GM23338 (cell line): ENCODE measurements around the gene VDAC1. TPM values are rescaled to one million over a fixed set of nuclear protein-coding genes. Genes with fewer than 3 reads are reported as not detected.

Experiments used
- ATAC-seq: fragments of 200-7000 bp; cut with Tn5 transposase; 3 replicates; pipeline ENCODE4 v1.9.1; 2020
- DNase-seq: peaks from one replicate; pipeline ENCODE4 v3.0.0-alpha.2; 2015; ENCODE audit warnings: low spot score
- H2AFZ ChIP-seq: fragments of 200-600 bp; sonication (generic); 2 replicates; pipeline ENCODE4 v1.8.0; 2016; ENCODE audit warnings: antibody characterized with exemption, mild to moderate bottlenecking, moderate library complexity
- H3F3A ChIP-seq: fragments of 200-600 bp; sonication (generic); replicated peaks from 2 replicates; pipeline ENCODE4 v1.8.0; 2017; ENCODE audit warnings: antibody characterized with exemption, mixed run types, low read depth
- H3K27ac ChIP-seq: fragments of 200-600 bp; sonication (generic); 2 replicates; pipeline ENCODE4 v1.6.1; 2016; ENCODE audit warnings: low read depth
- H3K27me3 ChIP-seq: fragments of 200-600 bp; sonication (generic); 2 replicates; pipeline ENCODE4 v1.8.0; 2016; ENCODE audit warnings: mild to moderate bottlenecking, mixed run types, moderate library complexity; ENCODE audit not compliant: insufficient read depth
- H3K36me3 ChIP-seq: fragments of 200-600 bp; sonication (generic); 2 replicates; pipeline ENCODE4 v1.8.0; 2016; ENCODE audit warnings: mild to moderate bottlenecking; ENCODE audit not compliant: insufficient read depth
- H3K4me1 ChIP-seq: fragments of 200-600 bp; sonication (generic); 2 replicates; pipeline ENCODE4 v1.8.0; 2016; ENCODE audit warnings: mild to moderate bottlenecking, moderate library complexity; ENCODE audit not compliant: insufficient read depth
- H3K4me2 ChIP-seq: fragments of 200-600 bp; sonication (generic); 2 replicates; pipeline ENCODE4 v1.7.1; 2017; ENCODE audit warnings: mixed run types
- H3K4me3 ChIP-seq: fragments of 200-600 bp; sonication (generic); 2 replicates; pipeline ENCODE4 v1.6.1; 2016; ENCODE audit warnings: mixed run types
- H3K79me2 ChIP-seq: fragments of 200-600 bp; sonication (generic); replicated peaks from 2 replicates; pipeline ENCODE4 v1.8.0; 2017; ENCODE audit warnings: mild to moderate bottlenecking; ENCODE audit not compliant: insufficient read depth
- H3K9me2 ChIP-seq: fragments of 200-600 bp; sonication (generic); 2 replicates; pipeline ENCODE4 v1.8.0; 2017; ENCODE audit not compliant: insufficient read depth
- H4K20me1 ChIP-seq: fragments of 200-600 bp; sonication (generic); replicated peaks from 2 replicates; pipeline ENCODE4 v1.8.0; 2017; ENCODE audit warnings: mild to moderate bottlenecking; ENCODE audit not compliant: insufficient read depth
- H3K27ac Mint-ChIP-seq: 2 replicates; pipeline ENCODE4 v1.8.0; 2020; ENCODE audit warnings: inconsistent platforms, mild to moderate bottlenecking, moderate library complexity, mixed read lengths
- H3K27me3 Mint-ChIP-seq: 3 replicates; pipeline ENCODE4 v1.8.0; 2022; ENCODE audit warnings: low read depth, mild to moderate bottlenecking, moderate library complexity, mixed read lengths, inconsistent platforms; ENCODE audit not compliant: insufficient read depth, poor library complexity
- H3K36me3 Mint-ChIP-seq: 3 replicates; pipeline ENCODE4 v1.8.0; 2021; ENCODE audit warnings: low read depth, mild to moderate bottlenecking, inconsistent platforms, moderate library complexity, mixed read lengths
- H3K4me1 Mint-ChIP-seq: 3 replicates; pipeline ENCODE4 v1.8.0; 2020; ENCODE audit warnings: mild to moderate bottlenecking, inconsistent platforms, mixed read lengths
- H3K4me3 Mint-ChIP-seq: 3 replicates; pipeline ENCODE4 v1.8.0; 2021; ENCODE audit warnings: moderate library complexity, mild to moderate bottlenecking, inconsistent platforms, mixed read lengths
- H3K9me3 Mint-ChIP-seq: 3 replicates; pipeline ENCODE4 v1.8.0; 2020; ENCODE audit warnings: moderate library complexity, mild to moderate bottlenecking, inconsistent platforms, mixed read lengths
- CTCF ChIP-seq, 2 experiments: fragments of 200-600 bp in 1 of 2; sonication (generic) in 1 of 2; conservative IDR thresholded peaks; 2 replicates each; pipeline versions ENCODE4 v1.5.1 to v1.6.1; 2016 to 2017; ENCODE audit warnings: antibody characterized with exemption in 2 of 2, low read depth in 2 of 2, mild to moderate bottlenecking in 2 of 2, moderate library complexity in 1 of 2
- ETS1 ChIP-seq: IDR thresholded peaks from 2 replicates; pipeline ENCODE4 v1.6.1; 2016; ENCODE audit warnings: antibody characterized with exemption
- NANOG ChIP-seq: IDR thresholded peaks from 2 replicates; pipeline ENCODE4 v1.6.1; 2016; ENCODE audit warnings: antibody characterized with exemption, borderline replicate concordance
- POLR2AphosphoS5 ChIP-seq: IDR thresholded peaks from 2 replicates; pipeline ENCODE4 v1.6.1; 2016; ENCODE audit warnings: antibody characterized with exemption, low read depth
- REST ChIP-seq: IDR thresholded peaks from one replicate; pipeline ENCODE4 v1.6.1; 2018; ENCODE audit warnings: antibody characterized with exemption; ENCODE audit not compliant: unreplicated experiment
- STAT1 ChIP-seq: IDR thresholded peaks from one replicate; pipeline ENCODE4 v1.6.1; 2016; ENCODE audit warnings: antibody characterized with exemption; ENCODE audit not compliant: unreplicated experiment
- ZNF331 ChIP-seq: fragments of 250-450 bp; sonication (Bioruptor Pico); IDR thresholded peaks from 2 replicates; pipeline ENCODE4 v1.5.0; 2020; ENCODE audit warnings: low read depth, mild to moderate bottlenecking, moderate library complexity
- ZNF462 ChIP-seq: fragments of 250-450 bp; sonication (Bioruptor Pico); IDR thresholded peaks from 2 replicates; pipeline ENCODE4 v1.5.0; 2020; ENCODE audit warnings: mild to moderate bottlenecking, moderate library complexity
- polyA plus RNA-seq: library from polyadenylated mRNA; unstranded; fragments of >200 nt; fragmentation: Nextera tagmentation; extraction: Ambion mirVana; gene quantifications from 2 replicates; pipeline ENCODE4 v1.2.1, GENCODE V29; 2016
- total RNA-seq: library from RNA; depleted of rRNA; stranded (reverse); fragments of >200 nt; shearing (Covaris generic); gene quantifications from 2 replicates; pipeline ENCODE4 v1.2.3, GENCODE V29; 2014

The VDAC1 gene
- total and polyA plus RNA-seq, 2 experiments from 2014 or later = 300 to 329 TPM

- Histone ChIP-seq H3K9me2 (no peaks in the 10 kb centered on the region), H3K36me3 (no peaks in the 10 kb centered on the region), H2AFZ (no peak overlapping the region), H3K4me3 (no peak overlapping the region), H3K79me2 (no peaks in the 10 kb centered on the region), H4K20me1 (no peaks in the 10 kb centered on the region), H3K27me3 (no peaks in the 10 kb centered on the region), H3K27ac (no peak overlapping the region), H3K4me2 (no peak overlapping the region), H3K4me1 (no peaks in the 10 kb centered on the region), H3F3A (no peaks in the 10 kb centered on the region)
- Mint-ChIP-seq H3K36me3 (no peaks in the 10 kb centered on the region), H3K4me1 (no peaks in the 10 kb centered on the region), H3K27me3 (no peaks in the 10 kb centered on the region), H3K9me3 (no peaks in the 10 kb centered on the region), H3K27ac (no peak overlapping the region), H3K4me3 (no peak overlapping the region)
- no peak for TF ChIP-seq POLR2AphosphoS5
- TF ChIP-seq REST = no peak
- no peak for TF ChIP-seq ZNF462 (CRISPR knock-in tag)
- peak; percentile 95 to 99 for TF ChIP-seq CTCF (conservative IDR thresholded peaks at IDR 0.05; ENCODE audit: low read depth in 2 of 2)
- no peak for TF ChIP-seq NANOG
- no peak for TF ChIP-seq ETS1
- TF ChIP-seq STAT1 = no peak
- no peak for TF ChIP-seq ZNF331 (CRISPR knock-in tag)
- ATAC-seq (peak; percentile 96), DNase-seq (peak; percentile 87)
Observed at GRCh38 chr5:133944263-133945185, 60.3 kb downstream of the VDAC1 start.
